GM18517 (cell line): ENCODE results near the gene MAEA.
"Not testable (repeated sequence)": the region's sequence is repeated elsewhere in the genome, so short reads cannot be mapped to it uniquely, and the experiment has no call there.

Experiments used
- ATAC-seq: cut with Tn5 transposase; IDR thresholded peaks from one replicate; pipeline ENCODE4 v1.9.1; 2021; ENCODE audit warnings: mild to moderate bottlenecking, moderate library complexity; ENCODE audit not compliant: unreplicated experiment

Gene MAEA

GRCh38 chr4:1318488-1319213, 29.0 kb downstream of the MAEA start:
- ATAC-seq: no peak

- no peak for ATAC-seq
Observed at GRCh38 chr4:1321486-1321885, 31.8 kb downstream of the MAEA start.

GRCh38 chr4:1321946-1322650, 32.4 kb downstream of the MAEA start:
- ATAC-seq: no peak

- ATAC-seq: no peak
Observed at GRCh38 chr4:1323280-1323634, 33.6 kb downstream of the MAEA start.

- no peak for ATAC-seq
Observed at GRCh38 chr4:1323635-1324442, 34.1 kb downstream of the MAEA start.

GRCh38 chr4:1324443-1325175, 34.9 kb downstream of the MAEA start:
- ATAC-seq: not testable (repeated sequence)

GRCh38 chr4:1325176-1325480, 35.4 kb downstream of the MAEA start:
- no peak for ATAC-seq

GRCh38 chr4:1325681-1326635, 36.3 kb downstream of the MAEA start:
- ATAC-seq: no peak

GRCh38 chr4:1326751-1327525, 37.2 kb downstream of the MAEA start:
- ATAC-seq: no peak

- ATAC-seq: no peak
Observed at GRCh38 chr4:1327526-1328266, 38.0 kb downstream of the MAEA start.

GRCh38 chr4:1328267-1329155, 38.8 kb downstream of the MAEA start:
- no peak for ATAC-seq

GRCh38 chr4:1329408-1330371, 40.0 kb downstream of the MAEA start:
- no peak for ATAC-seq

GRCh38 chr4:1330761-1331590, 41.3 kb downstream of the MAEA start:
- no peak for ATAC-seq

- ATAC-seq: no peak
Observed at GRCh38 chr4:1331591-1332353, 42.1 kb downstream of the MAEA start.

- no peak for ATAC-seq
Observed at GRCh38 chr4:1332686-1333085, 43.0 kb downstream of the MAEA start.
